TTC549 (cell line): ENCODE data around the gene CRELD2.

Experiments used
- FAIRE-seq: peaks from 2 replicates; lab custom pipeline; 2012; peaks lifted over from hg19 to GRCh38; lab: Jason Lieb, UNC

Gene CRELD2

GRCh38 chr22:49913026-49913425 lies 5.4 kb upstream of the CRELD2 start:
- FAIRE-seq: no peak

GRCh38 chr22:49913446-49913845 lies 5.0 kb upstream of the CRELD2 start:
- FAIRE-seq: no peak

- FAIRE-seq: no peak
Measured at GRCh38 chr22:49914256-49914655, 4.2 kb upstream of the CRELD2 start.

- no peak for FAIRE-seq
Measured at GRCh38 chr22:49915610-49916009, 2.8 kb upstream of the CRELD2 start.

- no peak for FAIRE-seq
Measured at GRCh38 chr22:49916831-49917230, 1.6 kb upstream of the CRELD2 start.

- no peak for FAIRE-seq
Measured at GRCh38 chr22:49918911-49919881, 762 bp downstream of the CRELD2 start.

- FAIRE-seq: no peak
Measured at GRCh38 chr22:49920859-49921258, 2.4 kb downstream of the CRELD2 start.

- no peak for FAIRE-seq
Measured at GRCh38 chr22:49921508-49922278, 3.3 kb downstream of the CRELD2 start.

- no peak for FAIRE-seq
Measured at GRCh38 chr22:49922484-49922883, 4.0 kb downstream of the CRELD2 start.

- no peak for FAIRE-seq
Measured at GRCh38 chr22:49922926-49923325, 4.5 kb downstream of the CRELD2 start.

- no peak for FAIRE-seq
Measured at GRCh38 chr22:49923445-49923844, 5.0 kb downstream of the CRELD2 start.

- no peak for FAIRE-seq
Measured at GRCh38 chr22:49924113-49924833, 5.8 kb downstream of the CRELD2 start.

- FAIRE-seq: no peak
Measured at GRCh38 chr22:49925525-49926128, 7.2 kb downstream of the CRELD2 start.

- FAIRE-seq: no peak
Measured at GRCh38 chr22:49926916-49927315, 8.5 kb downstream of the CRELD2 start.

- FAIRE-seq: no peak
Measured at GRCh38 chr22:49927483-49928184, 9.2 kb downstream of the CRELD2 start.

GRCh38 chr22:49928185-49928495 lies 9.7 kb downstream of the CRELD2 start:
- no peak for FAIRE-seq

GRCh38 chr22:49928555-49929210 lies 10.2 kb downstream of the CRELD2 start:
- FAIRE-seq: no peak

GRCh38 chr22:49929211-49929979 lies 11.0 kb downstream of the CRELD2 start:
- FAIRE-seq: no peak

GRCh38 chr22:49929994-49930575 lies 11.7 kb downstream of the CRELD2 start:
- no peak for FAIRE-seq
